OCI-LY3 (cell line): ENCODE results near the gene PDE4A.
A peak's percentile ranks its signal among the peaks of the same experiment; 100 is the strongest.

Experiments
- EZH2phosphoT487 ChIP-seq: fragments of 200-600 bp; shearing (Covaris generic); IDR thresholded peaks from 2 replicates; pipeline ENCODE4 v1.6.1; 2018; ENCODE audit warnings: antibody characterized with exemption, mixed run types, low read depth
- TF ChIP-seq, protein P1 (sequence below): fragments of 200-600, 300-600 bp; sonication (generic); IDR thresholded peaks from 2 replicates; pipeline ENCODE4 v1.5.1; 2014; ENCODE audit warnings: antibody characterized with exemption, low read length, low read depth

DNA sequence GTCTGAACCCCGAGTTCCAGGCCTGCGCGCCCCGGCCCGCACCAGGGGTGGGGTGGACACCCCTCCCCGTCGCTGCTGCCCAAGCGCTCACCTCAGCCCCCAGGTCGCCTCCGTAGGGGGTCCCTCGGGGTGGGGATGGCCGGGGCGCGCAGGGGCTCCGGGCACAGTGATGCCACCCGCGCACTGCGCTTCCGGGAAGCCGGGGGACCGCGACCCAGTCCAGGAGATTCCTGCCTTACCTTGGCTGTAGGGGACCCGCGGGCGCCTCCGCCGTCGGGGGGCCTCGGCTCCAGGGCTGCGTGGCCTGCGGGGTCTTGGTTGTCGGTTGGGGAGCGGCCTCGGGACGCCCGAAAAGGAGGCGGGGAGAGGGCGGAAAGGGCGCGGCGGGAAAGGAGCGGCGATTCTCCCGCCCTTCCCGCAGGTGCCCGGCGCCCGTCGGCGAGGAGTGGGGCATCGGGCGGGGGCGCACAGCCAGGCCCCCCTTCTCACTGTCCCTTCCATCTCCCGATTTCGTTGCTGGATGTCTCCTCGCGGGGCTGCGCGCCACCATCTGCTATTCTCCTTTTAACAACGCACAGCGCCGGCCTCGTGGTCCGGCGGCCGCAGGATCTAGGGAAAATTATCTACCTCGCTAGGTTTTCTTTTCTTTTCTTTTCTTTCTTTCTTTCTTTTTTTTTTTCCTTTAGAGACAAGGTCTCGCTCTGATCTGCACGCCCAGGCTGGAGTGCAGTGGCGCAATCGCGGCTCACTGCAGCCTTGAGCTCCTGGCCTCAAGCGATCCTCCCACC, 82.9 kb downstream of the PDE4A start, which contains the start of gene KEAP1:
- TF ChIP-seq, protein P1, sequence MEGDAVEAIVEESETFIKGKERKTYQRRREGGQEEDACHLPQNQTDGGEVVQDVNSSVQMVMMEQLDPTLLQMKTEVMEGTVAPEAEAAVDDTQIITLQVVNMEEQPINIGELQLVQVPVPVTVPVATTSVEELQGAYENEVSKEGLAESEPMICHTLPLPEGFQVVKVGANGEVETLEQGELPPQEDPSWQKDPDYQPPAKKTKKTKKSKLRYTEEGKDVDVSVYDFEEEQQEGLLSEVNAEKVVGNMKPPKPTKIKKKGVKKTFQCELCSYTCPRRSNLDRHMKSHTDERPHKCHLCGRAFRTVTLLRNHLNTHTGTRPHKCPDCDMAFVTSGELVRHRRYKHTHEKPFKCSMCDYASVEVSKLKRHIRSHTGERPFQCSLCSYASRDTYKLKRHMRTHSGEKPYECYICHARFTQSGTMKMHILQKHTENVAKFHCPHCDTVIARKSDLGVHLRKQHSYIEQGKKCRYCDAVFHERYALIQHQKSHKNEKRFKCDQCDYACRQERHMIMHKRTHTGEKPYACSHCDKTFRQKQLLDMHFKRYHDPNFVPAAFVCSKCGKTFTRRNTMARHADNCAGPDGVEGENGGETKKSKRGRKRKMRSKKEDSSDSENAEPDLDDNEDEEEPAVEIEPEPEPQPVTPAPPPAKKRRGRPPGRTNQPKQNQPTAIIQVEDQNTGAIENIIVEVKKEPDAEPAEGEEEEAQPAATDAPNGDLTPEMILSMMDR, result peak; percentile 8; the same call in 1 of the 2 replicates
- TF ChIP-seq EZH2phosphoT487, result no peak
